A549 treated with Hydrocortisone at 1 μM for 4 hours (cell line): ENCODE measurements around the gene MTF2. TPM values are rescaled to one million over a fixed set of nuclear protein-coding genes. Genes with fewer than 3 reads are reported as not detected.

Experiments used
- total RNA-seq: library from RNA; stranded (reverse); fragments of 200-300 nt; extraction: Qiagen RNA extraction; gene quantifications from 5 replicates; pipeline ENCODE4 v1.2.3, GENCODE V29; 2022

MTF2 gene
- 9.3 to 16.9 TPM (median 12.3 TPM) in 5 replicates for total RNA-seq

DNA sequence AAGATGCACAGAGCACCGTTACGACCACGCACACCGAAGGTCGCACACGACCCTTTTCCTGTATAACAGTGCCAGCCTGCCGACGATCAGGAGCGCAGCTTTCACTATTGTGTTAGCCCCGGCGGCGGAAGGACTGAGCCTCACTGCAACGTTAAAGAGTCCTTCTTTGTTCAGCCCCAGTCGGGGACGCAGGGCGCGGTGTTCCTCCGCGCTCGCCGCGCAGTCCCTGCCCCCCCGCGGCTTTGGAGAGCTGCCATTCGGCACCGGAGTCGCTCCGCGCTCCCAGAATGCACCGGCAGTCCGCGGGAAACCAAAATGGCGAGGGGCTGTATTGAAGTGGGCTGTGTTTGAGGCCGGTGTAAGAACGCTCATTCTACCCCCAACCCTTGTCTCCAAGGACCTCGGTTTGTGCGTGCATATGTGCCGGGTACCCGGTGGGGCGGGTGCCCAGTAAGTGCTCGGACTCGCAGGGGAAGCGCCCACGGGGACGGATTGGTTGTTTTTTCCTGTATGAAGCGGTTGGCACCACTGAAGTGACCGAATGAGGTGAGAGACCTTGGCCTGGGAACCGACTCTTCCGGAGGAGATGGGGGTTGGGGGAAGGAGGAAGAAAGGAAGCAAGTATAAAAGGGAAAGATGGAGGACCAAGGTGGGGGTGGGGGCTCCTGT is at the start of gene MTF2:
TSS of gene MTF2 (plus strand) at position 298 of the 669 bp plus-strand sequence. CDS start at position 542, 244 bp downstream.

DNA sequence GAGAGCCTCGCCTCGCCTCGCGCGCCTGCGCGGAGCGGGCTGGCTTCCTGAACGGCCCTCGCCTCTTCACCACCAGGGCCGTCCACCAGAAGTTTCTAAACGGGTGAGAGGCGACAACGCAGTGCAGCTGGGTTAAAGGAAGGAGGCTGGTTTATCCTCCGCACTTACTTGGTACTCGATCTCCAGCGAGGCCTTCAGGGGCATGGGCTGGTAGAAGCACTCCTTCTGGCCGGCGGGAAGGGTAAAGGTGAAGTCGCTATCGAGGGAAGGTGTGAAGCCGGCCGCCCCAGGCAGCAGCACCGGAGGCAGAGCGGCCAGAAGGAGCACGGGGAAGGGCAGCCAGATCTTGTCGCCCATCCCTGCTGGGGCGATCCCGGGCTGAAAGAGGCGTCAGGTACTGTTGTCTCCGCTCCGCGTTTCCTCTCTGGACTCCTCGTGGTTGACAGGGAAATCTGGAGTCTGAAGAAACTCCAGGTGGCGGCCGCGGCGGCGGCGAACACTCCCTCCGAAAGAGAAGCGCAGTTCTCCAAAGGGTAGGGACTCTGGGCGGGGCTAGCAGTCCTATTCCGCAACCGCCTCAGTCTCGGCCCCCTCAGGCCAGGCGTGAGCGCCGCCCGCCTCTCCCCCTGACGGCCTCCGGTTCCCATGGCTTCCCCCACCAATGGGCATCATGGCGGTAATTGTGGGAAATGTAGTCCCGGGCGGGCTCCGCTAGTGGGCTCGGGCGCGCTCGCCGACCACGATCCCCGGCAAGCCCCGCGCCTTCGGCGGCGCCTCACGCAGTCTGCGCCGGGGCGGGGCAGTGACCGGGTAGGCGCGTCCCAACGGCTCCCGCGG is 101.0 kb downstream of the MTF2 start, which contains the start of gene TMED5:
TSS of gene TMED5 (minus strand) at position 528 of the 837 bp plus-strand sequence. CDS start at position 357, 171 bp downstream.

DNA sequence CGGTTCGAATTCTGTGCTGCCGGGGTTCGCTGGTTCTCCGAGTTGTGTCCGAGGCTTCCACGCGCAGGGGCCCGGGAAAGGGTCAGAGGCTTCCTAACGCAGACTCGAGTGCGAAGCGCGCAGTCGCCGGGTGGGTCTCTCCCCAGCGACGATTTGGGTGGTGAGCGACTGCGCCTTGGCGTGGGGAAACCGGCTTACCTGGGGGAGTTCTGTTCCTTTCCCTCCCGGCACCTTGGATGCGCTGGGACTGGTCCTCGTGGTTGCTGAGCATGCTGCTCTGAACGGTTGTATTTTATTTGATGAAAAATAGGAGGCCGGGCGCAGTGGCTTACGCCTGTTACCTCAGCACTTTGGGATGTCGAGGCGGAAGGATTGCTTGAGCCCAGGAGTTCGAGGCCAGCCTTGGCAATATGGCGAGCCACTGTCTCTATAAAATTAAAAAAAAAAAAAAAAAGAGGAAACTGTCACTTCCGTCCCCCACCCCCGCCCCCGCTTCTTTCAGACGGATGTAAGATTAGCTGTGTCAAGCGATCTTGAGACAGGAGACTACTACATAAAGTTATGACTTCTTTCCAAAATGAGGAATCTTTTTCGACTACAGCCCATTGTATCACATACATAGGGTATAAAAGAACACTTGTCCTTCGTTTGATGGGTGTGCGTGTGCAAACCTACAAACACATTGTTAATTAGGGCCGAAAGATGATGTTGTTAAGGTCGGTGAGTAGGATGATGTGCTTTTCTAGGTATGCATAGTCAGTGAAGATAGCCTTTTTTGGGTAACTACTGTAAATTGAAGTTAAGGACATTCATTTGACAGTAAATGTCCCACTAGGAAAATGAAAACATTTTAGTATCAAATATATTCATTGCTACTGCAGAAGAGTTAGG is 101.9 kb downstream of the MTF2 start, which contains the start of gene CCDC18:
TSS of gene CCDC18 (plus strand) at position 2 of the 891 bp plus-strand sequence. CDS start 2,638 bp downstream, outside the sequence.

Other genes with a start within 250 kb of the MTF2 start
- gene RPL5, start 247.2 kb upstream of the MTF2 start, total RNA-seq, result 1,156 to 1,209 TPM (median 1,181 TPM) in 5 replicates
- gene DIPK1A, start 117.8 kb upstream of the MTF2 start, total RNA-seq, result 6.8 to 11.6 TPM (median 8.6 TPM) in 5 replicates
- 26.8 to 35.1 TPM (median 32.5 TPM) in 5 replicates for gene TMED5, start 101.1 kb downstream of the MTF2 start, total RNA-seq
- 4.3 to 6.0 TPM (median 5.7 TPM) in 5 replicates for gene CCDC18, start 101.4 kb downstream of the MTF2 start, total RNA-seq